Lower leg skin (tissue), 3 donors: ENCODE data around the gene PPP2R5A.

Experiments
- CTCF ChIP-seq, 3 donors: fragments of 450-650 bp; IDR thresholded peaks; one replicate each; pipeline ENCODE4 v1.5.1; 2016; ENCODE audit warnings: antibody characterized with exemption in 3 of 3, mild to moderate bottlenecking in 3 of 3, moderate library complexity in 2 of 3
- POLR2A ChIP-seq, 2 donors: fragments of 450-650 bp; IDR thresholded peaks; one replicate each; pipeline ENCODE4 v1.6.1; 2016 to 2017; ENCODE audit warnings: antibody characterized with exemption in 2 of 2, mild to moderate bottlenecking in 1 of 2, moderate library complexity in 1 of 2

GRCh38 chr1:212381397-212382035 is 96.3 kb downstream of the PPP2R5A start:
- no peak for TF ChIP-seq CTCF (IDR thresholded peaks at IDR 0.05)
- TF ChIP-seq POLR2A (IDR thresholded peaks at IDR 0.05): no peak
